WTC11 (cell line): ENCODE measurements around the gene ZNF514. TPM values are rescaled to one million over a fixed set of nuclear protein-coding genes. Genes with fewer than 3 reads are reported as not detected.
A peak's percentile ranks its signal among the peaks of the same experiment; 100 is the strongest.

ENCODE experiments used
- ATF3 ChIP-seq: sonication (generic); formaldehyde crosslinking; conservative IDR thresholded peaks from 2 replicates; pipeline ENCODE4 v1.8.1; 2022; ENCODE audit warnings: mild to moderate bottlenecking, missing genetic modification reagents
- ATF6 ChIP-seq: sonication (generic); formaldehyde crosslinking; IDR thresholded peaks from 2 replicates; pipeline ENCODE4 v1.8.1; 2023; ENCODE audit warnings: mild to moderate bottlenecking, missing genetic modification reagents
- E2F1 ChIP-seq: sonication (generic); formaldehyde crosslinking; IDR thresholded peaks from 2 replicates; pipeline ENCODE4 v1.8.0; 2022; ENCODE audit warnings: mild to moderate bottlenecking, missing genetic modification reagents
- ELF4 ChIP-seq: sonication (generic); formaldehyde crosslinking; IDR thresholded peaks from 2 replicates; pipeline ENCODE4 v1.8.1; 2022; ENCODE audit warnings: low read depth, mild to moderate bottlenecking, moderate library complexity, missing genetic modification reagents
- ESRRA ChIP-seq: sonication (generic); formaldehyde crosslinking; IDR thresholded peaks from 2 replicates; pipeline ENCODE4 v1.8.1; 2022; ENCODE audit warnings: mild to moderate bottlenecking, missing genetic modification reagents, borderline replicate concordance
- ETV6 ChIP-seq: sonication (generic); formaldehyde crosslinking; IDR thresholded peaks from 2 replicates; pipeline ENCODE4 v1.8.1; 2022; ENCODE audit warnings: mild to moderate bottlenecking, missing genetic modification reagents
- FOXK1 ChIP-seq: sonication (generic); formaldehyde crosslinking; IDR thresholded peaks from 2 replicates; pipeline ENCODE4 v1.8.0; 2022; ENCODE audit warnings: mild to moderate bottlenecking, moderate library complexity, missing genetic modification reagents
- GTF2I ChIP-seq: fragments of 250-450 bp; sonication (Bioruptor Pico); conservative IDR thresholded peaks from 2 replicates; pipeline ENCODE4 v1.4.0; 2021; ENCODE audit warnings: mild to moderate bottlenecking
- HMGA2 ChIP-seq: fragments of 250-450 bp; sonication (Bioruptor Pico); IDR thresholded peaks from 2 replicates; pipeline ENCODE4 v1.4.0; 2021; ENCODE audit warnings: mild to moderate bottlenecking, moderate library complexity
- MLX ChIP-seq: sonication (generic); formaldehyde crosslinking; IDR thresholded peaks from 2 replicates; pipeline ENCODE4 v1.8.1; 2023; ENCODE audit warnings: mild to moderate bottlenecking, missing genetic modification reagents, moderate library complexity
- PRRX2 ChIP-seq: fragments of 250-450 bp; sonication (Bioruptor Pico); IDR thresholded peaks from 2 replicates; pipeline ENCODE4 v1.8.0; 2021; ENCODE audit warnings: mild to moderate bottlenecking
- RORB ChIP-seq: fragments of 250-450 bp; sonication (Bioruptor Pico); IDR thresholded peaks from 2 replicates; pipeline ENCODE4 v1.9.0; 2021; ENCODE audit warnings: mild to moderate bottlenecking
- SMAD4 ChIP-seq: sonication (generic); formaldehyde crosslinking; IDR thresholded peaks from 2 replicates; pipeline ENCODE4 v1.8.0; 2022; ENCODE audit warnings: mild to moderate bottlenecking, missing genetic modification reagents
- SP1 ChIP-seq: sonication (generic); formaldehyde crosslinking; conservative IDR thresholded peaks from 2 replicates; pipeline ENCODE4 v1.8.1; 2022; ENCODE audit warnings: missing genetic modification reagents
- ZNF219 ChIP-seq: sonication (generic); formaldehyde crosslinking; IDR thresholded peaks from 2 replicates; pipeline ENCODE4 v1.8.0; 2023; ENCODE audit warnings: missing genetic modification reagents, mild to moderate bottlenecking, borderline replicate concordance
- ZNF396 ChIP-seq: fragments of 250-450 bp; sonication (Bioruptor Pico); IDR thresholded peaks from 2 replicates; pipeline ENCODE4 v1.8.0; 2021; ENCODE audit warnings: mild to moderate bottlenecking, moderate library complexity, borderline replicate concordance
- ZNF532 ChIP-seq: fragments of 250-450 bp; sonication (Bioruptor Pico); IDR thresholded peaks from 2 replicates; pipeline ENCODE4 v1.9.0; 2021; ENCODE audit warnings: mild to moderate bottlenecking, borderline replicate concordance
- ZNF671 ChIP-seq: fragments of 250-450 bp; sonication (Bioruptor Pico); IDR thresholded peaks from 2 replicates; pipeline ENCODE4 v1.8.0; 2021; ENCODE audit warnings: mild to moderate bottlenecking
- ZSCAN18 ChIP-seq: fragments of 250-450 bp; sonication (Bioruptor Pico); IDR thresholded peaks from 2 replicates; pipeline ENCODE4 v2.1.2; 2022; ENCODE audit warnings: mild to moderate bottlenecking, moderate library complexity
- total RNA-seq: library from RNA; stranded (reverse); gene quantifications from 3 replicates; pipeline ENCODE4 v1.2.3, GENCODE V29; 2021
- TF ChIP-seq, protein P1 (sequence below): sonication (generic); formaldehyde crosslinking; IDR thresholded peaks from 2 replicates; pipeline ENCODE4 v1.8.1; 2022; ENCODE audit warnings: mild to moderate bottlenecking, moderate library complexity, missing genetic modification reagents
- TF ChIP-seq, protein P2 (sequence below): fragments of 250-450 bp; sonication (Bioruptor Pico); IDR thresholded peaks from 2 replicates; pipeline ENCODE4 v1.9.0; 2021; ENCODE audit warnings: mild to moderate bottlenecking
- TF ChIP-seq, protein P3 (sequence below): sonication (generic); formaldehyde crosslinking; conservative IDR thresholded peaks from 2 replicates; pipeline ENCODE4 v1.8.1; 2023; ENCODE audit warnings: mild to moderate bottlenecking, low read depth, missing genetic modification reagents, moderate library complexity

The ZNF514 gene
- total RNA-seq, 1 experiment from 2014 or later: 19.3 TPM

GRCh38 chr2:95165371-95166064 lies 5.9 kb upstream of the ZNF514 start, which contains the start of gene ZNF2 (continued):
- TF ChIP-seq, protein P1, sequence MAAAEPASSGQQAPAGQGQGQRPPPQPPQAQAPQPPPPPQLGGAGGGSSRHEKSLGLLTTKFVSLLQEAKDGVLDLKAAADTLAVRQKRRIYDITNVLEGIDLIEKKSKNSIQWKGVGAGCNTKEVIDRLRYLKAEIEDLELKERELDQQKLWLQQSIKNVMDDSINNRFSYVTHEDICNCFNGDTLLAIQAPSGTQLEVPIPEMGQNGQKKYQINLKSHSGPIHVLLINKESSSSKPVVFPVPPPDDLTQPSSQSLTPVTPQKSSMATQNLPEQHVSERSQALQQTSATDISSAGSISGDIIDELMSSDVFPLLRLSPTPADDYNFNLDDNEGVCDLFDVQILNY (CRISPR knock-in tag): no peak
- TF ChIP-seq ATF6 (no peak), ZSCAN18 (CRISPR knock-in tag) (no peak), ZNF219 (CRISPR knock-in tag) (no peak), E2F1 (CRISPR knock-in tag) (no peak), HMGA2 (CRISPR knock-in tag) (no peak), ZNF671 (CRISPR knock-in tag) (no peak), GTF2I (no peak), SMAD4 (CRISPR knock-in tag) (no peak), FOXK1 (CRISPR knock-in tag) (0 out of 2 replicates have a peak, but pooled peaks have one; percentile 43), RORB (no peak), MLX (CRISPR knock-in tag) (no peak), ZNF396 (no peak), ATF3 (no peak), ZNF532 (CRISPR knock-in tag) (no peak), SP1 (CRISPR knock-in tag) (peak; percentile 56; the same call in 1 of the 2 replicates), ELF4 (CRISPR knock-in tag) (no peak), ESRRA (CRISPR knock-in tag) (no peak), PRRX2 (CRISPR knock-in tag) (no peak), ETV6 (CRISPR knock-in tag) (0 out of 2 replicates have a peak, but pooled peaks have one; percentile 55)
- TF ChIP-seq, protein P2, sequence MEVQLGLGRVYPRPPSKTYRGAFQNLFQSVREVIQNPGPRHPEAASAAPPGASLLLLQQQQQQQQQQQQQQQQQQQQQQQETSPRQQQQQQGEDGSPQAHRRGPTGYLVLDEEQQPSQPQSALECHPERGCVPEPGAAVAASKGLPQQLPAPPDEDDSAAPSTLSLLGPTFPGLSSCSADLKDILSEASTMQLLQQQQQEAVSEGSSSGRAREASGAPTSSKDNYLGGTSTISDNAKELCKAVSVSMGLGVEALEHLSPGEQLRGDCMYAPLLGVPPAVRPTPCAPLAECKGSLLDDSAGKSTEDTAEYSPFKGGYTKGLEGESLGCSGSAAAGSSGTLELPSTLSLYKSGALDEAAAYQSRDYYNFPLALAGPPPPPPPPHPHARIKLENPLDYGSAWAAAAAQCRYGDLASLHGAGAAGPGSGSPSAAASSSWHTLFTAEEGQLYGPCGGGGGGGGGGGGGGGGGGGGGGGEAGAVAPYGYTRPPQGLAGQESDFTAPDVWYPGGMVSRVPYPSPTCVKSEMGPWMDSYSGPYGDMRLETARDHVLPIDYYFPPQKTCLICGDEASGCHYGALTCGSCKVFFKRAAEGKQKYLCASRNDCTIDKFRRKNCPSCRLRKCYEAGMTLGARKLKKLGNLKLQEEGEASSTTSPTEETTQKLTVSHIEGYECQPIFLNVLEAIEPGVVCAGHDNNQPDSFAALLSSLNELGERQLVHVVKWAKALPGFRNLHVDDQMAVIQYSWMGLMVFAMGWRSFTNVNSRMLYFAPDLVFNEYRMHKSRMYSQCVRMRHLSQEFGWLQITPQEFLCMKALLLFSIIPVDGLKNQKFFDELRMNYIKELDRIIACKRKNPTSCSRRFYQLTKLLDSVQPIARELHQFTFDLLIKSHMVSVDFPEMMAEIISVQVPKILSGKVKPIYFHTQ (CRISPR knock-in tag): no peak
- TF ChIP-seq, protein P3, sequence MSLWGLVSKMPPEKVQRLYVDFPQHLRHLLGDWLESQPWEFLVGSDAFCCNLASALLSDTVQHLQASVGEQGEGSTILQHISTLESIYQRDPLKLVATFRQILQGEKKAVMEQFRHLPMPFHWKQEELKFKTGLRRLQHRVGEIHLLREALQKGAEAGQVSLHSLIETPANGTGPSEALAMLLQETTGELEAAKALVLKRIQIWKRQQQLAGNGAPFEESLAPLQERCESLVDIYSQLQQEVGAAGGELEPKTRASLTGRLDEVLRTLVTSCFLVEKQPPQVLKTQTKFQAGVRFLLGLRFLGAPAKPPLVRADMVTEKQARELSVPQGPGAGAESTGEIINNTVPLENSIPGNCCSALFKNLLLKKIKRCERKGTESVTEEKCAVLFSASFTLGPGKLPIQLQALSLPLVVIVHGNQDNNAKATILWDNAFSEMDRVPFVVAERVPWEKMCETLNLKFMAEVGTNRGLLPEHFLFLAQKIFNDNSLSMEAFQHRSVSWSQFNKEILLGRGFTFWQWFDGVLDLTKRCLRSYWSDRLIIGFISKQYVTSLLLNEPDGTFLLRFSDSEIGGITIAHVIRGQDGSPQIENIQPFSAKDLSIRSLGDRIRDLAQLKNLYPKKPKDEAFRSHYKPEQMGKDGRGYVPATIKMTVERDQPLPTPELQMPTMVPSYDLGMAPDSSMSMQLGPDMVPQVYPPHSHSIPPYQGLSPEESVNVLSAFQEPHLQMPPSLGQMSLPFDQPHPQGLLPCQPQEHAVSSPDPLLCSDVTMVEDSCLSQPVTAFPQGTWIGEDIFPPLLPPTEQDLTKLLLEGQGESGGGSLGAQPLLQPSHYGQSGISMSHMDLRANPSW (CRISPR knock-in tag): no peak
